IPS DF 6.9 (cell line): ENCODE results near the gene EHBP1.

ENCODE experiments used
- DNase-seq: peaks from one replicate; pipeline ENCODE4 v3.0.0-alpha.2; 2013; ENCODE audit warnings: low read depth, low spot score
- H3K27ac ChIP-seq: one replicate; pipeline ENCODE4 v1.5.1; 2013; ENCODE audit warnings: low read length, control low read depth
- H3K27me3 ChIP-seq: 2 replicates; pipeline ENCODE4 v1.6.1; 2013; ENCODE audit warnings: mild to moderate bottlenecking, low read length; ENCODE audit not compliant: control insufficient read depth, insufficient read depth
- H3K36me3 ChIP-seq: 2 replicates; pipeline ENCODE4 v1.6.1; 2013; ENCODE audit warnings: low read length; ENCODE audit not compliant: control insufficient read depth, insufficient read depth
- H3K4me1 ChIP-seq: 2 replicates; pipeline ENCODE4 v1.6.1; 2013; ENCODE audit warnings: low read length; ENCODE audit not compliant: control insufficient read depth, insufficient read depth
- H3K4me3 ChIP-seq: 2 replicates; pipeline ENCODE4 v1.5.1; 2013; ENCODE audit warnings: mild to moderate bottlenecking, low read length
- H3K9me3 ChIP-seq: 2 replicates; pipeline ENCODE4 v1.6.1; 2013; ENCODE audit warnings: low read length, inconsistent platforms; ENCODE audit not compliant: control insufficient read depth, insufficient read depth
- WGBS: extraction: QIAGEN DNeasy Blood & Tissue Kit; methylation state at CpG from one replicate; pipeline ENCODE4 v1.1.7; 2013; ENCODE audit warnings: mixed read lengths, missing lambda C conversion rate; ENCODE audit not compliant: insufficient read length, insufficient coverage; 5-methylcytosine and 5-hydroxymethylcytosine counted together

The EHBP1 gene

DNA sequence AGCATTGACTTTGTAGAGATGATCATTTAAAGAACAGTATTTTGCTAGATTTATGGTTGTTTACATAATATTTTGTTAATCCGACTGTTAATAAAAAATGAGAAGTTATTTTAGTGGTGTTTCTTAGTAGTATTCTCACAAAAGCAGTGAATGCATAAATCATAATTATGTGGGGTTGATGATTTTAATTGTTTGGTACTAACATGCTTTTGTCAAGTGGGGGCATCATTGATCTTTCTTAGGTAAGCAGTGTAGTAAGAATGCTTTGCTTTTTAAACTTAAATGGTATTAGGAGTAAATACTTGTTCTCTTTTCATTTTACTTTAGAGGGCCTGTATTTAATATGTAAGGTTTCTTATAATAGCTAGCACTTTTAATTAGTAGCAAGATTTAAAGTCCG is 235.9 kb downstream of the EHBP1 start:
- Histone ChIP-seq H3K27me3 (no peaks in the 10 kb centered on the region), H3K9me3 (no peaks in the 10 kb centered on the region), H3K27ac (no peak overlapping the region), H3K4me1 (no peaks in the 10 kb centered on the region; the same call in 1 of the 2 replicates), H3K36me3 (no peaks in the 10 kb centered on the region), H3K4me3 (no peak overlapping the region)
- 100% methylated on average over 1 of the region's 2 CpGs for WGBS
- DNase-seq: no peak

- DNase-seq: no peak
- no CpG with 5 or more reads among the region's 2 CpGs for WGBS
- Histone ChIP-seq H3K27me3 (no peaks in the 10 kb centered on the region), H3K27ac (no peak overlapping the region), H3K36me3 (no peaks in the 10 kb centered on the region), H3K4me3 (no peak overlapping the region), H3K4me1 (no peaks in the 10 kb centered on the region; the same call in 1 of the 2 replicates), H3K9me3 (no peaks in the 10 kb centered on the region)
These were observed 238.8 kb downstream of the EHBP1 start for GRCh38 chr2:62944362-62944761.

DNA sequence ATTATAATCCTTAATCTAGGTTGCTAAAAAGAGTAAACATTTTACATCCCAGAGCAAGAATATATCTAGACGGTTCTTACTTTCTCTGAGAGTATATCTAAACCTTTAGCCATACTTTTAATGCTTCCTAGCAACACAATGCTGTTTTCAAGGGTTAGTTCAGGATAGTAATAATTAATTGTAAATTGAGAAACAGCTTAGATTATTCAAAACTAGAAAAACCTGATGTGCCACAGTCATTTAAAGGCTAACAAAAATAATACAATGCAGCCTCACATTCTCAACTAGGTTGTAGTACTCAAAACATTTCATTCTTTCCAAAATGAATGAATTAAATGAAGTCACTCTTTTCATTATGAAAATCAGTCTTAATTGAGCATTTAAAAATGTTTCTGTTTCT is 241.9 kb downstream of the EHBP1 start:
- no peaks in the 10 kb centered on the region for H3K27me3 ChIP-seq
- no peak overlapping the region for H3K27ac ChIP-seq
- no CpG with 5 or more reads among the region's 1 CpG for WGBS
- H3K9me3 ChIP-seq: no peaks in the 10 kb centered on the region
- no peak for DNase-seq
- no peaks in the 10 kb centered on the region for H3K4me1 ChIP-seq
- no peaks in the 10 kb centered on the region for H3K36me3 ChIP-seq
- H3K4me3 ChIP-seq: no peak overlapping the region

- H3K4me3 ChIP-seq: no peak overlapping the region
- no peaks in the 10 kb centered on the region for H3K27me3 ChIP-seq
- no peaks in the 10 kb centered on the region for H3K36me3 ChIP-seq
- WGBS: no CpG with 5 or more reads among the region's 2 CpGs
- no peaks in the 10 kb centered on the region for H3K4me1 ChIP-seq
- no peak overlapping the region for H3K27ac ChIP-seq
- no peak for DNase-seq
- no peaks in the 10 kb centered on the region for H3K9me3 ChIP-seq
These were observed 251.1 kb downstream of the EHBP1 start for GRCh38 chr2:62956651-62957050.

DNA sequence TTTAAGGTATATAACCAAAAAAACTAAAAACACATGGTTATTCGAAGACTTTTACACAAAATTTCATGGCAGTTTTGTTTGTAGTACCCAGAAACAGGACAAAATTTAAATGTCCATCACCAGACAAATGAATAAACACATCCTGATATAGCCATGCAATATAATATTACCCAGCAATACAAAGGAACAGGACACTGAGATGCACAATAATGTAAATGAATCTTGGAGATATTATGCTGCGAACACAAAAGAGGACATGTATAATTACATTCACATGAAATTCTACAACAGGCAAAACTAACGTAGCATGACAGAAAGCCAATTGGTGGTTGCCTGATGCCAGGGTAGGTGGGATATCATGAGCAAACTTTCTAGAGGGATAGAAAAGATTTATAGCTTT is 252.7 kb downstream of the EHBP1 start:
- H3K36me3 ChIP-seq: no peaks in the 10 kb centered on the region
- H3K27ac ChIP-seq: no peak overlapping the region
- no peaks in the 10 kb centered on the region for H3K9me3 ChIP-seq
- DNase-seq: no peak
- no peaks in the 10 kb centered on the region for H3K4me1 ChIP-seq
- H3K4me3 ChIP-seq: no peak overlapping the region
- H3K27me3 ChIP-seq: no peaks in the 10 kb centered on the region
- no CpG with 5 or more reads among the region's 3 CpGs for WGBS

DNA sequence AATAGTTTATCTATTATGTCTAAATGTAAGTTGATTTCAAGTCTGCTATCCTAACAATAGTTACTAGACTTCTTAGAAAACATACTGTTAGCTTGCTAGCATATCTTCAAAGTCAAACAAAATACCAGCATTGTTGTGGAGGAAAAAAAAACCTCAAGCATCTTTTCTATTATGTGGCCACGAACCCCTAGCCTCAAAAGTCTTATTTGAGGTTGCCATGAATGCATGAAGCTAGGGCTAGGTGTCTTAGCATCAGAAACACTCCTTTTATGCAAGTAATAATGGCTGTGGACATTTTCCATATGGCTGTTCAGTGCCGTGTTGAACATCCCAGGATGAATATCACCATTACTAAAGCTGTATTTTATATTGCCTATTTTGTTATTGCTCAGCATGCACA is 258.5 kb downstream of the EHBP1 start:
- Histone ChIP-seq H3K36me3 (no peaks in the 10 kb centered on the region), H3K27me3 (no peaks in the 10 kb centered on the region), H3K4me3 (no peak overlapping the region), H3K27ac (no peak overlapping the region), H3K4me1 (no peaks in the 10 kb centered on the region), H3K9me3 (no peaks in the 10 kb centered on the region)
- no peak for DNase-seq
- WGBS: no CpG with 5 or more reads among the region's 2 CpGs

- H3K36me3 ChIP-seq: no peaks in the 10 kb centered on the region
- no peak for DNase-seq
- no peaks in the 10 kb centered on the region for H3K27me3 ChIP-seq
- no peaks in the 10 kb centered on the region for H3K9me3 ChIP-seq
- no CpG with 5 or more reads among the region's 7 CpGs for WGBS
- H3K27ac ChIP-seq: no peak overlapping the region
- H3K4me3 ChIP-seq: no peak overlapping the region
- no peaks in the 10 kb centered on the region for H3K4me1 ChIP-seq
These were observed 259.2 kb downstream of the EHBP1 start for GRCh38 chr2:62964671-62965070.

GRCh38 chr2:62966991-62967390 is 261.5 kb downstream of the EHBP1 start:
- Histone ChIP-seq H3K9me3 (no peaks in the 10 kb centered on the region), H3K27me3 (no peaks in the 10 kb centered on the region), H3K4me3 (no peak overlapping the region), H3K27ac (no peak overlapping the region), H3K4me1 (no peaks in the 10 kb centered on the region), H3K36me3 (no peaks in the 10 kb centered on the region)
- DNase-seq: no peak
- WGBS: no CpG with 5 or more reads among the region's 6 CpGs

DNA sequence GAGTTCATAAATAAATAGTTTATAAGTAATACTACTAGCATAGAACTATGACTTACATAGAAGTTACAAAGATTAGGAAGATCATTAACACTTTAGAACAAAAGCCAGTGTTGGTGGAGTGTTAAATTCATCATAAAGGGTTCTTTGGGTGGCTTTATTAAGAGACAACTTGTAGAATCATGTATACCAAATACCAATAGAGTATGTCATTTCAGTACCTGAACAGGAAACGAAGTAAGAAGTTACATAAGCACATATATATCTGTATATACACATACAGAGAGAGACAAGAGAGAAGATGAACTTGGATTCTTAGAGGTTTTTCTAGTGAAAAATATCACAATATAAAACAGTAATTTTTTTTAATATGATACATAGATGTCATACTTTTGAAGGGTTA is 262.7 kb downstream of the EHBP1 start:
- no peak overlapping the region for H3K27ac ChIP-seq
- no peaks in the 10 kb centered on the region for H3K9me3 ChIP-seq
- H3K36me3 ChIP-seq: no peaks in the 10 kb centered on the region
- WGBS: no CpG with 5 or more reads among the region's 1 CpG
- no peak for DNase-seq
- H3K4me1 ChIP-seq: no peaks in the 10 kb centered on the region
- H3K27me3 ChIP-seq: no peaks in the 10 kb centered on the region
- no peak overlapping the region for H3K4me3 ChIP-seq

- Histone ChIP-seq H3K27me3 (no peaks in the 10 kb centered on the region), H3K4me1 (no peaks in the 10 kb centered on the region), H3K36me3 (no peaks in the 10 kb centered on the region), H3K9me3 (no peaks in the 10 kb centered on the region), H3K27ac (no peak overlapping the region), H3K4me3 (no peak overlapping the region)
- WGBS: no CpG with 5 or more reads among the region's 1 CpG
- no peak for DNase-seq
These were observed 263.2 kb downstream of the EHBP1 start for GRCh38 chr2:62968668-62969067.

DNA sequence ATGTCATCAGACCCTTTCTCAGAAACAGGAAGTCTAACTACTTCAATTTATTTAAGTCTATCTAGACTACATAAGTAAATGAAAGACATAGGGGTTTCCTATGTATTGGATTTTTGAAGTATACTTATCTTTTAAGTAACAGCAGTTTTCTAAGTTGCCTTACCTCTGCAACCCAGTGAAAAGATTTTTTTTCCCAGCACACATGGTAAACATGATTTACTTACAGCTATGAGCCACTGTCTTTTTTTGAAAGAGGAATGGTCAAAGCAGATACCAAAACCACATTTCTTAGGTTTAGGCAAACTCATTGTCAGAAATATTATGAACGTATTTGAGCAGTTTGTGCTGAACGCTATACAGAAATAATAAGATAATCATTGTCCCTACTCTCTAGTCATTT is 266.4 kb downstream of the EHBP1 start:
- no CpG with 5 or more reads among the region's 2 CpGs for WGBS
- Histone ChIP-seq H3K27me3 (no peaks in the 10 kb centered on the region), H3K4me1 (no peaks in the 10 kb centered on the region), H3K27ac (no peak overlapping the region), H3K4me3 (no peak overlapping the region), H3K36me3 (no peaks in the 10 kb centered on the region), H3K9me3 (no peaks in the 10 kb centered on the region)
- no peak for DNase-seq
